Osteoblast (primary cell): ENCODE results near the gene ALOX5. TPM values are rescaled to one million over a fixed set of nuclear protein-coding genes. Genes with fewer than 3 reads are reported as not detected.

ENCODE experiments used
- DNase-seq: peaks from one replicate; pipeline ENCODE4 v3.0.0; 2011; ENCODE audit warnings: low spot score, mixed read lengths; ENCODE audit not compliant: insufficient read length; ENCODE audit errors: missing footprints
- H2AFZ ChIP-seq: 2 replicates; pipeline ENCODE4 v1.6.0; 2011; ENCODE audit warnings: mild to moderate bottlenecking, low read length
- H3K27ac ChIP-seq: 2 replicates; pipeline ENCODE4 v1.5.1; 2011; ENCODE audit warnings: mild to moderate bottlenecking, low read depth, low read length, moderate library complexity
- H3K27me3 ChIP-seq: 2 replicates; pipeline ENCODE4 v1.6.0; 2012; ENCODE audit warnings: mild to moderate bottlenecking, control low read depth, inconsistent platforms, low read length, moderate library complexity; ENCODE audit not compliant: insufficient read depth
- H3K36me3 ChIP-seq: 2 replicates; pipeline ENCODE4 v1.5.1; 2011; ENCODE audit warnings: mild to moderate bottlenecking, low read length, control low read depth, moderate library complexity; ENCODE audit not compliant: insufficient read depth
- H3K4me1 ChIP-seq: 2 replicates; pipeline ENCODE4 v1.5.1; 2011; ENCODE audit warnings: mild to moderate bottlenecking, low read length, control low read depth, moderate library complexity; ENCODE audit not compliant: insufficient read depth
- H3K4me2 ChIP-seq: 2 replicates; pipeline ENCODE4 v1.6.0; 2011; ENCODE audit warnings: mild to moderate bottlenecking, low read length; ENCODE audit not compliant: insufficient read depth
- H3K4me3 ChIP-seq: fragments of 200-600 bp; sonication (generic); 3 replicates; pipeline ENCODE4 v1.5.1; 2012; ENCODE audit warnings: mild to moderate bottlenecking, low read length, inconsistent platforms; ENCODE audit not compliant: insufficient read depth
- H3K79me2 ChIP-seq: 2 replicates; pipeline ENCODE4 v1.6.0; 2012; ENCODE audit warnings: mild to moderate bottlenecking, low read length, control low read depth, inconsistent platforms; ENCODE audit not compliant: insufficient read depth
- H3K9me3 ChIP-seq: 2 replicates; pipeline ENCODE4 v1.5.1; 2011; ENCODE audit warnings: low read depth, low read length, control low read depth
- H4K20me1 ChIP-seq: 2 replicates; pipeline ENCODE4 v1.6.0; 2012; ENCODE audit warnings: mild to moderate bottlenecking, low read length, control low read depth; ENCODE audit not compliant: insufficient read depth
- CTCF ChIP-seq: IDR thresholded peaks from 2 replicates; pipeline ENCODE4 v1.5.1; 2011; ENCODE audit warnings: mild to moderate bottlenecking, low read depth, low read length, moderate library complexity; ENCODE audit errors: extremely low read depth
- total RNA-seq: library from RNA; depleted of rRNA; stranded (reverse); fragments of >200 nt; gene quantifications from 2 replicates; pipeline ENCODE4 v1.2.3, GENCODE V29; 2012

ALOX5 gene
- total RNA-seq, 1 donor, result not detected

GRCh38 chr10:45454262-45454661 lies 80.2 kb downstream of the ALOX5 start:
- Histone ChIP-seq H3K27ac (no peak overlapping the region), H3K4me3 (no peak overlapping the region), H3K36me3 (no peaks in the 10 kb centered on the region), H4K20me1 (no peaks in the 10 kb centered on the region), H3K9me3 (no peaks in the 10 kb centered on the region), H3K79me2 (no peaks in the 10 kb centered on the region), H3K27me3 (no peaks in the 10 kb centered on the region), H3K4me1 (no peaks in the 10 kb centered on the region), H2AFZ (no peak overlapping the region), H3K4me2 (no peak overlapping the region)
- no peak for DNase-seq
- no peak for TF ChIP-seq CTCF

- no peaks in the 10 kb centered on the region for H3K79me2 ChIP-seq
Observed at GRCh38 chr10:45454859-45455258, 80.8 kb downstream of the ALOX5 start.

GRCh38 chr10:45456233-45456632 lies 82.2 kb downstream of the ALOX5 start:
- H2AFZ ChIP-seq, result no peak overlapping the region
- H3K79me2 ChIP-seq, result no peaks in the 10 kb centered on the region
- H3K27me3 ChIP-seq, result no peaks in the 10 kb centered on the region
- no peak overlapping the region for H3K4me2 ChIP-seq
- no peaks in the 10 kb centered on the region for H4K20me1 ChIP-seq
- no peak for TF ChIP-seq CTCF
- H3K27ac ChIP-seq, result no peak overlapping the region
- no peaks in the 10 kb centered on the region for H3K36me3 ChIP-seq
- no peak overlapping the region for H3K4me3 ChIP-seq
- DNase-seq, result no peak
- H3K4me1 ChIP-seq, result no peaks in the 10 kb centered on the region
- no peaks in the 10 kb centered on the region for H3K9me3 ChIP-seq

More at GRCh38 chr10:45454859-45455258, 80.8 kb downstream of the ALOX5 start:
- Histone ChIP-seq H3K27ac (no peak overlapping the region), H4K20me1 (no peaks in the 10 kb centered on the region), H3K4me1 (no peaks in the 10 kb centered on the region), H3K4me3 (no peak overlapping the region), H2AFZ (no peak overlapping the region), H3K36me3 (no peaks in the 10 kb centered on the region), H3K4me2 (no peak overlapping the region), H3K9me3 (no peaks in the 10 kb centered on the region), H3K27me3 (no peaks in the 10 kb centered on the region)
- no peak for TF ChIP-seq CTCF
- DNase-seq, result no peak

GRCh38 chr10:45456822-45457221 lies 82.8 kb downstream of the ALOX5 start:
- DNase-seq, result no peak
- Histone ChIP-seq H3K27me3 (no peaks in the 10 kb centered on the region), H3K36me3 (no peaks in the 10 kb centered on the region), H3K79me2 (no peaks in the 10 kb centered on the region), H3K27ac (no peak overlapping the region), H3K4me1 (no peaks in the 10 kb centered on the region), H4K20me1 (no peaks in the 10 kb centered on the region), H2AFZ (no peak overlapping the region), H3K9me3 (no peaks in the 10 kb centered on the region), H3K4me3 (no peak overlapping the region), H3K4me2 (no peak overlapping the region)
- no peak for TF ChIP-seq CTCF
